ENCODE data around the gene GLIPR2. TPM values are rescaled to one million over a fixed set of nuclear protein-coding genes. Genes with fewer than 3 reads are reported as not detected.
"Not testable (repeated sequence)": the region's sequence is repeated elsewhere in the genome, so short reads cannot be mapped to it uniquely, and the experiment has no call there.

The GLIPR2 gene
- polyA plus RNA-seq, 1 donor from 2014 or later = 8.0 TPM

- no peaks in the 10 kb centered on the region for H4K20me1 ChIP-seq (ENCODE audit: insufficient read depth)
- H3K9me2 ChIP-seq (ENCODE audit: insufficient read depth, low read length) = no peaks in the 10 kb centered on the region
- no peak overlapping the region for H3K4me2 ChIP-seq (ENCODE audit: low read length)
- no peak overlapping the region for H3K27ac ChIP-seq (ENCODE audit: low read length)
- no peaks in the 10 kb centered on the region for H3K27me3 ChIP-seq (ENCODE audit: insufficient read depth, low read depth, low read length)
- no peaks in the 10 kb centered on the region for H3F3A ChIP-seq (ENCODE audit: insufficient read depth, low read length, poor library complexity, severe bottlenecking)
- no peaks in the 10 kb centered on the region for H3K79me2 ChIP-seq (replicated peaks; ENCODE audit: insufficient read depth, low read length)
- H3K9ac ChIP-seq (ENCODE audit: low read length) = no peak overlapping the region
- H2AFZ ChIP-seq (ENCODE audit: low read depth, low read length) = no peak overlapping the region
- TF ChIP-seq EZH2 (IDR thresholded peaks at IDR 0.05; ENCODE audit: borderline replicate concordance, insufficient read depth, low read length, poor library complexity, severe bottlenecking) = no peak
- TF ChIP-seq RAD21 (conservative IDR thresholded peaks at IDR 0.05) = no peak
- no peak for TF ChIP-seq REST (IDR thresholded peaks at IDR 0.05; ENCODE audit: borderline replicate concordance)
- no peak for TF ChIP-seq SMC3 (conservative IDR thresholded peaks at IDR 0.05; ENCODE audit: poor library complexity)
- TF ChIP-seq POLR2AphosphoS5 (IDR thresholded peaks at IDR 0.05) = no peak
- TF ChIP-seq MXI1 (conservative IDR thresholded peaks at IDR 0.05; ENCODE audit: poor library complexity, severe bottlenecking) = no peak
- TF ChIP-seq EP300 (conservative IDR thresholded peaks at IDR 0.05; ENCODE audit: poor library complexity, severe bottlenecking) = no peak
- H3K4me3 ChIP-seq (ENCODE audit: low read length) = no peak overlapping the region
- no peaks in the 10 kb centered on the region for H3K9me3 ChIP-seq (ENCODE audit: low read length)
- no peaks in the 10 kb centered on the region for H3K36me3 ChIP-seq (ENCODE audit: insufficient read depth, low read length)
Observed at GRCh38 chr9:36158917-36159316, 22.4 kb downstream of the GLIPR2 start.

- not testable (repeated sequence) for H3K36me3 ChIP-seq (ENCODE audit: insufficient read depth, low read length); H3K9me2 ChIP-seq (ENCODE audit: insufficient read depth, low read length); H3K4me2 ChIP-seq (ENCODE audit: low read length); H3K27ac ChIP-seq (ENCODE audit: low read length); H3K27me3 ChIP-seq (ENCODE audit: insufficient read depth, low read depth, low read length); H3K4me3 ChIP-seq (ENCODE audit: low read length); H2AFZ ChIP-seq (ENCODE audit: low read depth, low read length); H3K79me2 ChIP-seq (replicated peaks; ENCODE audit: insufficient read depth, low read length); H3F3A ChIP-seq (ENCODE audit: insufficient read depth, low read length, poor library complexity, severe bottlenecking); H3K9ac ChIP-seq (ENCODE audit: low read length); H4K20me1 ChIP-seq (ENCODE audit: insufficient read depth); H3K9me3 ChIP-seq (ENCODE audit: low read length)
Observed at GRCh38 chr9:36159509-36159908, 23.0 kb downstream of the GLIPR2 start.

DNA sequence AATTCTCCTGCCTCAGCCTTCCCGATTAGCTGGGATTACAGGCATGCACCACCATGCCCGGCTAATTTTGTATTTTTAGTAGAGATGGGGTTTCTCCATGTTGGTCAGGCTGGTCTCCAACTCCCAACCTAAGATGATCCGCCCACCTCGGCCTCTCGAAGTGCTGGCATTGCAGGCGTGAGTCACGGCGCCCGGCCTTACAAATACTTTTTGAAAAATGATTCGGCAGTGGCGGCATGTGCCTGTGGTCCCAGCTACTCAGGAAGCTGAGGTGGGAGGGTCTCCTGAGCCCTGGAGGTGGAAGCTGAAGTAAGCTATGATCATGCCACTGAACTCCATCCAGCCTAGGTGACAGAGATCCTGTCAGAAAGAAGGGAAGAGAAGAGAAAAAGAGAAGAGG is 23.6 kb downstream of the GLIPR2 start:
- H3K9me2 ChIP-seq (ENCODE audit: insufficient read depth, low read length); H3K9ac ChIP-seq (ENCODE audit: low read length); H2AFZ ChIP-seq (ENCODE audit: low read depth, low read length); H3K79me2 ChIP-seq (replicated peaks; ENCODE audit: insufficient read depth, low read length); H3F3A ChIP-seq (ENCODE audit: insufficient read depth, low read length, poor library complexity, severe bottlenecking); H3K4me3 ChIP-seq (ENCODE audit: low read length); H3K27ac ChIP-seq (ENCODE audit: low read length); H3K27me3 ChIP-seq (ENCODE audit: insufficient read depth, low read depth, low read length); H3K4me2 ChIP-seq (ENCODE audit: low read length); H3K9me3 ChIP-seq (ENCODE audit: low read length); H4K20me1 ChIP-seq (ENCODE audit: insufficient read depth); H3K36me3 ChIP-seq (ENCODE audit: insufficient read depth, low read length): not testable (repeated sequence)

DNA sequence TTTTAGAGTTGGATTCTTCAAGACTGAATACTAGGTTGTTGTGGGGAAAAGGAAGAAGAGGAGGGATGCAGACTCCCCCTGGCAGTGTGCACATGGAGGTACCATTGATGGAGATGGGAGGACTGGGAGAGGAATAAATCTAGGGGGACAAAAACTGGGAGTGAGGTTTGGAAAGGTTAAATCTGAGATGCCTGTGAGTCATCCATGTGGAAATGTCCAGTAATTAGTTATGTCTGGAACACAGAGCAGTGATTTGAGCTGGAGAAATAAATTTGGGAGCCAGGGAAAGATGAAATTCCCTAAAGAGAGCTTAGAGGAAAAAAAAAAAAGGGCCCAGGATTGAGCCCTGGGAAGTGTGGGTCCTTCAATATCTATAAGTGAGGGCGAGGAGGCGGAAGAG is 24.7 kb downstream of the GLIPR2 start:
- Histone ChIP-seq H3K27me3 (ENCODE audit: insufficient read depth, low read depth, low read length) (no peaks in the 10 kb centered on the region), H3K9me2 (ENCODE audit: insufficient read depth, low read length) (no peaks in the 10 kb centered on the region), H4K20me1 (ENCODE audit: insufficient read depth) (no peaks in the 10 kb centered on the region), H3K9ac (ENCODE audit: low read length) (no peak overlapping the region), H3K27ac (ENCODE audit: low read length) (no peak overlapping the region), H2AFZ (ENCODE audit: low read depth, low read length) (no peak overlapping the region), H3K79me2 (replicated peaks; ENCODE audit: insufficient read depth, low read length) (no peaks in the 10 kb centered on the region), H3K4me2 (ENCODE audit: low read length) (no peak overlapping the region), H3F3A (ENCODE audit: insufficient read depth, low read length, poor library complexity, severe bottlenecking) (no peaks in the 10 kb centered on the region), H3K9me3 (ENCODE audit: low read length) (no peaks in the 10 kb centered on the region), H3K36me3 (ENCODE audit: insufficient read depth, low read length) (no peaks in the 10 kb centered on the region), H3K4me3 (ENCODE audit: low read length) (no peak overlapping the region)
- TF ChIP-seq EZH2 (IDR thresholded peaks at IDR 0.05; ENCODE audit: borderline replicate concordance, insufficient read depth, low read length, poor library complexity, severe bottlenecking) (no peak), CTCF (IDR thresholded peaks at IDR 0.05; ENCODE audit: poor library complexity, severe bottlenecking) (no peak), EP300 (conservative IDR thresholded peaks at IDR 0.05; ENCODE audit: poor library complexity, severe bottlenecking) (no peak), RAD21 (conservative IDR thresholded peaks at IDR 0.05) (no peak), SMC3 (conservative IDR thresholded peaks at IDR 0.05; ENCODE audit: poor library complexity) (no peak), REST (IDR thresholded peaks at IDR 0.05; ENCODE audit: borderline replicate concordance) (no peak), POLR2AphosphoS5 (IDR thresholded peaks at IDR 0.05) (no peak), TAF1 (IDR thresholded peaks at IDR 0.05; ENCODE audit: low read depth) (no peak), MXI1 (conservative IDR thresholded peaks at IDR 0.05; ENCODE audit: poor library complexity, severe bottlenecking) (no peak)

Data from neural cell (in vitro differentiated cells).